Aorta (tissue), 5 donors: Measurements from ENCODE around the gene FMN2. TPM values are rescaled to one million over a fixed set of nuclear protein-coding genes. Genes with fewer than 3 reads are reported as not detected.

ENCODE experiments used
- ATAC-seq: fragments of 200-7000 bp; cut with Tn5 transposase; one replicate; pipeline ENCODE4 v1.9.1; 2022; ENCODE audit warnings: moderate library complexity; ENCODE audit not compliant: low FRiP score
- DNase-seq, 2 donors: peaks; one replicate each; pipeline ENCODE4 v3.0.0-alpha.2; 2020
- H3K27ac ChIP-seq, 2 donors: one replicate each; pipeline ENCODE4 v1.5.1; 2013; ENCODE audit warnings: low read length in 2 of 2, mild to moderate bottlenecking in 2 of 2, moderate library complexity in 2 of 2, control low read depth in 1 of 2, inconsistent platforms in 1 of 2, low read depth in 1 of 2
- H3K27me3 ChIP-seq, 2 donors: one replicate each; pipeline ENCODE4 v1.6.1; 2013; ENCODE audit warnings: control low read depth in 1 of 2, low read length in 1 of 2, mild to moderate bottlenecking in 1 of 2, moderate library complexity in 1 of 2; ENCODE audit not compliant: insufficient read depth in 2 of 2, control insufficient read depth in 1 of 2
- H3K36me3 ChIP-seq, 2 donors: one replicate each; pipeline ENCODE4 v1.6.1; 2013; ENCODE audit warnings: control low read depth in 1 of 2, low read length in 1 of 2, mild to moderate bottlenecking in 1 of 2; ENCODE audit not compliant: insufficient read depth in 2 of 2, control insufficient read depth in 1 of 2
- H3K4me1 ChIP-seq, 2 donors: one replicate each; pipeline ENCODE4 v1.6.1; 2013; ENCODE audit warnings: low read length in 2 of 2, control low read depth in 1 of 2, mild to moderate bottlenecking in 1 of 2, moderate library complexity in 1 of 2; ENCODE audit not compliant: insufficient read depth in 2 of 2, control insufficient read depth in 1 of 2
- H3K4me3 ChIP-seq, 2 donors: one replicate each; pipeline ENCODE4 v1.5.1; 2013; ENCODE audit warnings: low read length in 2 of 2, control low read depth in 1 of 2, mild to moderate bottlenecking in 1 of 2
- H3K9me3 ChIP-seq: one replicate; pipeline ENCODE4 v1.6.1; 2013; ENCODE audit warnings: mild to moderate bottlenecking, low read length; ENCODE audit not compliant: control insufficient read depth
- WGBS, 2 donors: extraction: QIAGEN DNeasy Blood & Tissue Kit; methylation state at CpG; one replicate each; pipeline ENCODE4 v1.1.7; 2013; 5-methylcytosine and 5-hydroxymethylcytosine counted together
- intact Hi-C, 2 donors: fragments of 100-400 bp; cut with DNase I; formaldehyde crosslinking; loops; one replicate each; pipeline versions ENCODE4 v1.14.2 to v1.15.0; 2022
- polyA plus RNA-seq, 2 donors: library from polyadenylated mRNA; stranded (reverse); fragments of 200-250 nt; gene quantifications; one replicate each; pipeline ENCODE4 v1.2.3, GENCODE V29; 2013
- total RNA-seq, 2 donors: library from RNA; stranded (reverse); fragmentation: NEBNext Ultra II Directional; extraction: Animal tissue kit (Norgen Biotek cat#: 25700); gene quantifications; one replicate each; pipeline ENCODE4 v1.2.1, GENCODE V29; 2021
- donor health status: healthy with polysubstance abuse.
- donor health status: Bipolar disorder and iron deficiency.
- donor health status: DM: no; HTN: no; CAD: no.
- donor health status: DM: no; HTN: no; CAD: no.
- donor health status: DM: yes; HTN: yes; CAD: no.

FMN2 gene
- total and polyA plus RNA-seq, 4 donors: 0.10 to 1.1 (median 0.91) TPM

GRCh38 chr1:240468656-240469055 is 377.0 kb downstream of the FMN2 start:
- no peaks in the 10 kb centered on the region for H3K36me3 ChIP-seq
- intact Hi-C loops: no loop called here
- DNase-seq (no peak), ATAC-seq (no peak)
- no peak overlapping the region for H3K4me3 ChIP-seq
- WGBS, 2 donors: 5 to 10% methylated on average over 7 of the region's 7 CpGs
- no peak overlapping the region for H3K27ac ChIP-seq
- H3K9me3 ChIP-seq: no peaks in the 10 kb centered on the region
- no peaks in the 10 kb centered on the region for H3K27me3 ChIP-seq
- no peaks in the 10 kb centered on the region for H3K4me1 ChIP-seq

DNA sequence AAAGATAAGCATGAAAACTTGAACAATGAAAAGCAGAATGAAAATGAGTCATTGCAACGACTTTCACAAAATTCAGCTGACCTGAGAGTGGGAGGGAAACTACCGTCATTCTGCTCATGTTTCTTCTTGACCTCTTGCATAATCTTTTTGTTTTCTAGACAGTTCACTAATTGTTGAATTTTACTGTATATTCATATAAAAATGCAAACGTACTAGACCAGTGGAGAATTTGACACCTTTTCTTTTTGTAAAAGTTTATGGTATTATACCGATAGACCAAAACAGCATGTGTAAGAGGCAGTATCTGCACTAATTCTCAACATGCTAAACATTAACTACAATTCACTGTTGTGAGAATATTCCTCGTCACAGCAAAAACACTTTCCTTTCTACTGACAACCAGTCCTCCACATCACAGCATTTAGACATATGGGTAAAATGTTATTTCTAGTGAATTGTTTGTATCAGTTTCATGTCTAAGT is 382.5 kb downstream of the FMN2 start:
- Histone ChIP-seq H3K27me3 (no peaks in the 10 kb centered on the region), H3K4me3 (no peak overlapping the region), H3K36me3 (no peaks in the 10 kb centered on the region), H3K4me1 (no peaks in the 10 kb centered on the region), H3K9me3 (peaks cover 2% of the 10 kb centered on the region), H3K27ac (no peak overlapping the region)
- 48 to 53% methylated on average over 5 of the region's 5 CpGs for WGBS, 2 donors
- DNase-seq (no peak), ATAC-seq (no peak)
- intact Hi-C loops: no loop called here

- intact Hi-C loops: no loop called here
- H3K36me3 ChIP-seq: no peaks in the 10 kb centered on the region
- H3K4me1 ChIP-seq: no peaks in the 10 kb centered on the region
- DNase-seq (no peak), ATAC-seq (no peak)
- H3K9me3 ChIP-seq: peaks cover 2% of the 10 kb centered on the region
- 81 to 84% methylated on average over 4 of the region's 4 CpGs for WGBS, 2 donors
- no peak overlapping the region for H3K27ac ChIP-seq
- H3K4me3 ChIP-seq: no peak overlapping the region
- H3K27me3 ChIP-seq: no peaks in the 10 kb centered on the region
Measured at GRCh38 chr1:240475832-240476231, 384.1 kb downstream of the FMN2 start.

- H3K4me3 ChIP-seq: no peak overlapping the region
- H3K36me3 ChIP-seq: no peaks in the 10 kb centered on the region
- H3K9me3 ChIP-seq: peaks cover 3% of the 10 kb centered on the region
- H3K27ac ChIP-seq: no peak overlapping the region
- WGBS, 2 donors: 86 to 87% methylated on average over 6 of the region's 6 CpGs
- no peaks in the 10 kb centered on the region for H3K4me1 ChIP-seq
- no peak for ATAC-seq
- H3K27me3 ChIP-seq: no peaks in the 10 kb centered on the region
- DNase-seq: no peak
- intact Hi-C loops: no loop called here
Measured at GRCh38 chr1:240478536-240478935, 386.9 kb downstream of the FMN2 start.

- DNase-seq: no peak
- intact Hi-C loops: no loop called here
- ATAC-seq: no peak
- Histone ChIP-seq H3K27ac (no peak overlapping the region), H3K4me1 (no peaks in the 10 kb centered on the region), H3K4me3 (no peak overlapping the region), H3K27me3 (no peaks in the 10 kb centered on the region), H3K36me3 (no peaks in the 10 kb centered on the region), H3K9me3 (peaks cover 3% of the 10 kb centered on the region)
- WGBS, 2 donors: 81 to 87% methylated on average over 6 of the region's 6 CpGs
Measured at GRCh38 chr1:240484804-240485443, 393.2 kb downstream of the FMN2 start.

DNA sequence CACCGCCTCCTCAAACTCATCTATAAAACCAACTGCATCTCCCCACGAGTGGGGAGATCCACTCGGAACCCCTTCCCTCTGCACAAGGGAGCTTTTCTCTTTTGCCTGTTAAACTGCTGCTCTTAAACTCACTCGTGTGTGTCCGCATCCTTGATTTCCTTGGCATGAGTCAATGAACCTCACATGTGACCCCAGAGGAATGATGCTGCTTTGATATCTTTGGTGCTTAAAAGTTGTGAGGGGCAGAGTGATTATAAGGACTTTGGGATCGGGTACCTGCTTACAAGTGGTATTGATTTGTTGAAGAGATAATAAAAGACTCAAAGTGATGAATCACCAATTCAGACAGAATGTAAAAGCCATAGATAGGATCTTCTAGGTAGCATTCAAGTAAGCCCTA is 394.9 kb downstream of the FMN2 start:
- no peak overlapping the region for H3K4me3 ChIP-seq
- DNase-seq (no peak), ATAC-seq (no peak)
- intact Hi-C loops: no loop called here
- H3K27me3 ChIP-seq: peaks cover 0 to 2% of the 10 kb centered on the region in 2 donors
- peaks cover 3% of the 10 kb centered on the region for H3K9me3 ChIP-seq
- H3K36me3 ChIP-seq: no peaks in the 10 kb centered on the region
- H3K4me1 ChIP-seq: no peaks in the 10 kb centered on the region
- 65 to 69% methylated on average over 6 of the region's 6 CpGs for WGBS, 2 donors
- no peak overlapping the region for H3K27ac ChIP-seq

DNA sequence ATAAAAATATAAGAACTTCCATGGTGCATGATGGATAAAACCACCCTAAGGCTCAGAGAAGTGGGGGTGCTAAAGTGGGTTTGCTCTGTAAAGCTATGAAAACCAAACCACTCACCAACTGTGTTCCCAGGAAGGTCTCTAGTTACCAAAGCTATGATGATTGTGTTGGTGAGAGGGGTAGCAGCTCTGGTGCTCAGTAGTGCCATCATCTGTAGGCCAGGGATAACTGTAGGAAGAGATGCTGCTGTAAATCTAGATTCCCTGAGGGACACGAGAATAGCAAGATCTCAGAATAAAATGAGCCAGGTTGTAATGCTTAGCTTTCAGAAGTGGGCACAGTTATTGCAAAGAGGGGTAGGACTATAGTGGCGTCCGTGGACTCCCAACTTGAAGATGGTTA is 395.8 kb downstream of the FMN2 start:
- H3K4me1 ChIP-seq: no peaks in the 10 kb centered on the region
- no peak overlapping the region for H3K27ac ChIP-seq
- H3K4me3 ChIP-seq: no peak overlapping the region
- no peaks in the 10 kb centered on the region for H3K36me3 ChIP-seq
- WGBS, 2 donors: 75 to 84% methylated on average over 3 of the region's 3 CpGs
- ATAC-seq (no peak), DNase-seq (no peak)
- peaks cover 3% of the 10 kb centered on the region for H3K9me3 ChIP-seq
- intact Hi-C loops: no loop called here
- peaks cover 0 to 2% of the 10 kb centered on the region in 2 donors for H3K27me3 ChIP-seq

- Histone ChIP-seq H3K27me3 (peaks cover 0 to 2% of the 10 kb centered on the region in 2 donors), H3K27ac (no peak overlapping the region), H3K4me3 (no peak overlapping the region), H3K36me3 (no peaks in the 10 kb centered on the region), H3K4me1 (no peaks in the 10 kb centered on the region), H3K9me3 (peaks cover 1% of the 10 kb centered on the region)
- ATAC-seq (no peak), DNase-seq (no peak)
- 52 to 69% methylated on average over 5 of the region's 5 CpGs for WGBS, 2 donors
- intact Hi-C loops: no loop called here
Measured at GRCh38 chr1:240491156-240491555, 399.5 kb downstream of the FMN2 start.

GRCh38 chr1:240491796-240492195 is 400.1 kb downstream of the FMN2 start:
- H3K27ac ChIP-seq: no peak overlapping the region
- intact Hi-C loops: no loop called here
- H3K9me3 ChIP-seq: peaks cover 1% of the 10 kb centered on the region
- no peaks in the 10 kb centered on the region for H3K36me3 ChIP-seq
- H3K4me1 ChIP-seq: no peaks in the 10 kb centered on the region
- 81 to 84% methylated on average over 7 of the region's 7 CpGs for WGBS, 2 donors
- no peak overlapping the region for H3K4me3 ChIP-seq
- ATAC-seq (no peak), DNase-seq (no peak)
- peaks cover 0 to 2% of the 10 kb centered on the region in 2 donors for H3K27me3 ChIP-seq
